ENCODE measurements around the gene CEP192.
"Not testable (repeated sequence)": the region's sequence is repeated elsewhere in the genome, so short reads cannot be mapped to it uniquely, and the experiment has no call there.

Gene CEP192

GRCh38 chr18:12995424-12995823 lies 4.3 kb downstream of the CEP192 start:
- no peak for DNase-seq

GRCh38 chr18:12995952-12996477 lies 4.9 kb downstream of the CEP192 start:
- no peak for DNase-seq

- DNase-seq, result no peak
Measured at GRCh38 chr18:12996661-12997292, 5.6 kb downstream of the CEP192 start.

- DNase-seq, result not testable (repeated sequence)
Measured at GRCh38 chr18:12997330-12997729, 6.2 kb downstream of the CEP192 start.

GRCh38 chr18:12998332-12999060 lies 7.3 kb downstream of the CEP192 start:
- DNase-seq, result no peak

- DNase-seq, result no peak
Measured at GRCh38 chr18:13003466-13003896, 12.3 kb downstream of the CEP192 start.

GRCh38 chr18:13004396-13004795 lies 13.2 kb downstream of the CEP192 start:
- no peak for DNase-seq

- DNase-seq, result no peak
Measured at GRCh38 chr18:13005289-13005688, 14.1 kb downstream of the CEP192 start.

GRCh38 chr18:13006531-13007247 lies 15.5 kb downstream of the CEP192 start:
- no peak for DNase-seq

GRCh38 chr18:13007248-13007560 lies 16.0 kb downstream of the CEP192 start:
- DNase-seq, result no peak

- DNase-seq, result no peak
Measured at GRCh38 chr18:13011719-13012118, 20.6 kb downstream of the CEP192 start.

GRCh38 chr18:13014232-13014631 lies 23.1 kb downstream of the CEP192 start:
- no peak for DNase-seq

- no peak for DNase-seq
Measured at GRCh38 chr18:13014818-13015217, 23.7 kb downstream of the CEP192 start.

GRCh38 chr18:13017247-13017875 lies 26.2 kb downstream of the CEP192 start:
- no peak for DNase-seq

GRCh38 chr18:13018374-13018773 lies 27.2 kb downstream of the CEP192 start:
- no peak for DNase-seq

GRCh38 chr18:13019301-13019700 lies 28.1 kb downstream of the CEP192 start:
- no peak for DNase-seq

GRCh38 chr18:13022644-13023043 lies 31.5 kb downstream of the CEP192 start:
- DNase-seq, result no peak

GRCh38 chr18:13025233-13025632 lies 34.1 kb downstream of the CEP192 start:
- DNase-seq, result no peak

- no peak for DNase-seq
Measured at GRCh38 chr18:13026583-13027270, 35.6 kb downstream of the CEP192 start.

GRCh38 chr18:13028869-13029268 lies 37.7 kb downstream of the CEP192 start:
- no peak for DNase-seq

GRCh38 chr18:13032173-13032572 lies 41.0 kb downstream of the CEP192 start:
- no peak for DNase-seq

- DNase-seq, result peak; percentile 36
Measured at GRCh38 chr18:13035249-13035914, 44.2 kb downstream of the CEP192 start.

Data from amniotic stem cell (primary cell).